K562 (cell line): ENCODE data around the gene RCBTB1. TPM values are rescaled to one million over a fixed set of nuclear protein-coding genes. Genes with fewer than 3 reads are reported as not detected.

ENCODE experiments used
- ATAC-seq: fragments of 200-7000 bp; cut with Tn5 transposase; 3 replicates; pipeline ENCODE4 v1.9.1; 2020; ENCODE audit warnings: moderate library complexity
- BruUV-seq: library from RNA; stranded (reverse); fragments of 400-500 nt; replicated peaks from 2 replicates; lab custom pipeline; 2021; lab: Mats Ljungman, UMichigan
- CTCF ChIA-PET: fragments of 300-600 bp; formaldehyde crosslinking; extraction: SDS; loops from one replicate; lab custom pipeline; 2021; ENCODE audit warnings: low intra/inter-chr PET ratio; lab: Yijun Ruan, JAX
- POLR2A ChIA-PET: fragments of 300-600, 350-650 bp; sonication (Branson Sonifier 250); formaldehyde crosslinking; extraction: SDS; loops from one replicate; lab custom pipeline; 2021; ENCODE audit warnings: antibody characterized with exemption, inconsistent platforms; lab: Yijun Ruan, JAX
- DNase-seq, 4 experiments: peaks; one replicate each; pipeline versions ENCODE4 v3.0.0 to v3.0.0-alpha.2; 2011 to 2018; ENCODE audit warnings: low spot score in 3 of 4, mixed read lengths in 3 of 4; ENCODE audit errors: extremely low read depth in 1 of 4
- FAIRE-seq: peaks from 2 replicates; lab custom pipeline; 2011; peaks lifted over from hg19 to GRCh38; lab: Jason Lieb, UNC
- H2AFZ ChIP-seq: 2 replicates; pipeline ENCODE4 v1.6.0; 2011; ENCODE audit warnings: low read depth, low read length, control low read depth, inconsistent platforms
- H3K27ac ChIP-seq: fragments of 200-600 bp; 3 replicates; pipeline ENCODE4 v1.8.0; 2011; ENCODE audit warnings: low read depth, mild to moderate bottlenecking, control low read depth, inconsistent platforms, low read length, moderate library complexity, mixed read lengths; ENCODE audit errors: extremely low read depth
- H3K27me3 ChIP-seq, 2 experiments: fragments of 300-600 bp in 1 of 2; 2 replicates in 1 of 2; 3 replicates in 1 of 2; pipeline versions ENCODE4 v1.6.0 to v1.8.0; 2011; ENCODE audit warnings: inconsistent platforms in 2 of 2, low read length in 2 of 2, mild to moderate bottlenecking in 1 of 2, mixed read lengths in 1 of 2, moderate library complexity in 1 of 2; ENCODE audit not compliant: control insufficient read depth in 2 of 2, insufficient read depth in 2 of 2
- H3K36me3 ChIP-seq: fragments of 300-600 bp; 3 replicates; pipeline ENCODE4 v1.8.0; 2011; ENCODE audit warnings: mild to moderate bottlenecking, low read length, inconsistent platforms; ENCODE audit not compliant: control insufficient read depth, insufficient read depth
- H3K4me1 ChIP-seq, 2 experiments: fragments of 200-600 bp in 1 of 2; replicated peaks in 1 of 2; 2 replicates in 1 of 2; 3 replicates in 1 of 2; pipeline versions ENCODE4 v1.5.1 to v1.8.0; 2011; ENCODE audit warnings: inconsistent platforms in 2 of 2, low read length in 2 of 2, mild to moderate bottlenecking in 1 of 2, mixed read lengths in 1 of 2, moderate library complexity in 1 of 2; ENCODE audit not compliant: control insufficient read depth in 2 of 2, insufficient read depth in 2 of 2
- H3K4me2 ChIP-seq: 2 replicates; pipeline ENCODE4 v1.6.1; 2011; ENCODE audit warnings: low read length, control low read depth, inconsistent platforms, mixed read lengths; ENCODE audit not compliant: insufficient read depth
- H3K4me3 ChIP-seq: fragments of 200-600 bp; sonication (generic), shearing (Covaris generic); 2 replicates; pipeline ENCODE4 v1.5.1; 2016; ENCODE audit warnings: control low read depth, inconsistent platforms
- H3K79me2 ChIP-seq: fragments of 200-600 bp; 3 replicates; pipeline ENCODE4 v1.8.0; 2011; ENCODE audit warnings: low read length, inconsistent platforms; ENCODE audit not compliant: control insufficient read depth, insufficient read depth
- H3K9ac ChIP-seq, 2 experiments: 2 replicates each; pipeline versions ENCODE4 v1.6.0 to v1.6.1; 2011; ENCODE audit warnings: low read depth in 2 of 2, low read length in 2 of 2, control low read depth in 1 of 2, inconsistent platforms in 1 of 2, mild to moderate bottlenecking in 1 of 2, mixed read lengths in 1 of 2; ENCODE audit not compliant: insufficient read depth in 1 of 2
- H3K9me1 ChIP-seq: one replicate; pipeline ENCODE4 v1.6.0; 2011; ENCODE audit warnings: inconsistent platforms, mild to moderate bottlenecking, low read length, moderate library complexity; ENCODE audit not compliant: control insufficient read depth, insufficient read depth
- H3K9me3 ChIP-seq: replicated peaks from 2 replicates; pipeline ENCODE4 v1.5.1; 2011; ENCODE audit warnings: low read depth, low read length, inconsistent platforms; ENCODE audit not compliant: control insufficient read depth, insufficient read depth
- H4K20me1 ChIP-seq: replicated peaks from 2 replicates; pipeline ENCODE4 v1.6.1; 2011; ENCODE audit warnings: low read length, inconsistent platforms, mixed read lengths; ENCODE audit not compliant: control insufficient read depth, insufficient read depth
- CHCHD3 ChIP-seq: fragments of 250-450 bp; sonication (Bioruptor Pico); IDR thresholded peaks from 2 replicates; pipeline ENCODE4 v2.1.2; 2022; ENCODE audit warnings: mild to moderate bottlenecking
- HDAC1 ChIP-seq, 2 experiments: fragments of 450-650 bp; IDR thresholded peaks; 2 replicates each; pipeline ENCODE4 v1.6.1; 2016 to 2017; ENCODE audit warnings: inconsistent platforms in 1 of 2, mild to moderate bottlenecking in 1 of 2, moderate library complexity in 1 of 2
- HOXB6 ChIP-seq: fragments of 250-450 bp; sonication (Bioruptor Pico); IDR thresholded peaks from 2 replicates; pipeline ENCODE4 v1.5.1; 2022; ENCODE audit warnings: mild to moderate bottlenecking, borderline replicate concordance
- MAFF ChIP-seq: IDR thresholded peaks from 2 replicates; pipeline ENCODE4 v1.6.1; 2012; ENCODE audit warnings: low read length, improper control_type of control experiment
- MEIS2 ChIP-seq: fragments of 450-650 bp; IDR thresholded peaks from 2 replicates; pipeline ENCODE4 v1.6.1; 2014; ENCODE audit warnings: mild to moderate bottlenecking; ENCODE audit not compliant: partially characterized antibody
- PKNOX1 ChIP-seq: fragments of 450-650 bp; IDR thresholded peaks from 2 replicates; pipeline ENCODE4 v1.6.1; 2016
- SMC3 ChIP-seq: conservative IDR thresholded peaks from 2 replicates; pipeline ENCODE4 v1.6.1; 2011; ENCODE audit warnings: low read depth, low read length, improper control_type of control experiment; ENCODE audit not compliant: insufficient read depth
- TAF7 ChIP-seq: fragments of 450-650 bp; IDR thresholded peaks from 2 replicates; pipeline ENCODE4 v1.6.1; 2016; ENCODE audit warnings: missing genetic modification characterization, missing compliant biosample characterization
- WGBS: fragments of 100-300 bp; shearing (Covaris generic); methylation state at CpG from one replicate; pipeline ENCODE4 v1.1.6; 2016; ENCODE audit warnings: low coverage, mixed read lengths; ENCODE audit not compliant: insufficient coverage; ENCODE audit errors: missing lambda C conversion rate; 5-methylcytosine and 5-hydroxymethylcytosine counted together
- in situ Hi-C: fragments of 300-500 bp; cut with MboI; formaldehyde crosslinking; loops from 4 replicates; pipeline ENCODE4 v1.15.0; 2018; ENCODE audit warnings: inconsistent platforms, mixed read lengths
- intact Hi-C: fragments of 100-400 bp; cut with micrococcal nuclease; formaldehyde crosslinking; loops from 2 replicates; pipeline ENCODE4 v1.14.2; 2022
- polyA plus RNA-seq, 8 experiments: library from polyadenylated mRNA; depleted of rRNA in 4 of 8; stranded (reverse) in 5 of 8; unstranded in 3 of 8; fragments of >200 nt; fragmentation: Nextera tagmentation in 2 of 8; fragmentation: Illumina TruSeq in 1 of 8; extraction: Ambion mirVana in 2 of 8; extraction: Trizol in 1 of 8; gene quantifications; 2 replicates each; pipeline versions ENCODE4 v1.2.1 to v1.2.3, GENCODE V29; 2011 to 2014; ENCODE audit warnings: inconsistent platforms in 1 of 8, missing spikeins in 1 of 8
- total RNA-seq, 7 experiments: library from RNA; depleted of rRNA in 6 of 7; stranded (reverse); fragments of >200 nt in 6 of 7; fragmentation: Illumina TruSeq in 2 of 7; extraction: Trizol in 2 of 7; gene quantifications; 2 replicates each; pipeline versions ENCODE4 v1.2.1 to v1.2.3, GENCODE V29; 2011 to 2021; ENCODE audit warnings: low replicate concordance in 1 of 7

RCBTB1 gene
- total and polyA plus RNA-seq, 9 of the 15 experiments (the other 6 are each of a cell fraction or from before 2014, with no cell fraction given) = 4.0 to 11.3 (median 8.4) TPM

- H3K9me1 ChIP-seq = no peaks in the 10 kb centered on the region
- ATAC-seq = no peak
- FAIRE-seq = no peak
- ChIA-PET POLR2A (no interaction called here), CTCF (no interaction called here)
- peaks cover 21 to 24% of the 10 kb centered on the region in 2 experiments; a peak in 4 of 5 replicates for H3K4me1 ChIP-seq
- no peaks in the 10 kb centered on the region for H4K20me1 ChIP-seq
- intact Hi-C loops = no loop called here
- H3K36me3 ChIP-seq = no peaks in the 10 kb centered on the region
- H3K9ac ChIP-seq = no peak overlapping the region
- no peaks in the 10 kb centered on the region for H3K9me3 ChIP-seq
- no peak overlapping the region for H3K27ac ChIP-seq
- 57% methylated on average over 5 of the region's 5 CpGs for WGBS
- no TSS peak for BruUV-seq
- H3K27me3 ChIP-seq = no peaks in the 10 kb centered on the region
- H2AFZ ChIP-seq = no peak overlapping the region
- no peak for TF ChIP-seq CHCHD3 (CRISPR knock-in tag)
- TF ChIP-seq HDAC1 (IDR thresholded peaks at IDR 0.05) = no peak
- TF ChIP-seq TAF7 (tag) = no peak
- peak; percentile 21 for TF ChIP-seq MEIS2
- TF ChIP-seq MAFF = no peak
- peak; percentile 65 for TF ChIP-seq PKNOX1
- no peak for TF ChIP-seq SMC3
- no peak for TF ChIP-seq HOXB6 (CRISPR knock-in tag)
- no peak overlapping the region for H3K4me2 ChIP-seq
- no peaks in the 10 kb centered on the region for H3K79me2 ChIP-seq
- in situ Hi-C loops = no loop called here
- DNase-seq = no peak
- H3K4me3 ChIP-seq = no peak overlapping the region
Measured at GRCh38 chr13:49632156-49632555, 46.8 kb upstream of the RCBTB1 start.
